HG02678 (cell line): ENCODE measurements around the gene SLC5A1.
"Not testable (repeated sequence)": the region's sequence is repeated elsewhere in the genome, so short reads cannot be mapped to it uniquely, and the experiment has no call there.

Experiments used
- ATAC-seq: cut with Tn5 transposase; IDR thresholded peaks from one replicate; pipeline ENCODE4 v1.9.1; 2021; ENCODE audit warnings: mild to moderate bottlenecking, moderate library complexity; ENCODE audit not compliant: unreplicated experiment

Gene SLC5A1

DNA sequence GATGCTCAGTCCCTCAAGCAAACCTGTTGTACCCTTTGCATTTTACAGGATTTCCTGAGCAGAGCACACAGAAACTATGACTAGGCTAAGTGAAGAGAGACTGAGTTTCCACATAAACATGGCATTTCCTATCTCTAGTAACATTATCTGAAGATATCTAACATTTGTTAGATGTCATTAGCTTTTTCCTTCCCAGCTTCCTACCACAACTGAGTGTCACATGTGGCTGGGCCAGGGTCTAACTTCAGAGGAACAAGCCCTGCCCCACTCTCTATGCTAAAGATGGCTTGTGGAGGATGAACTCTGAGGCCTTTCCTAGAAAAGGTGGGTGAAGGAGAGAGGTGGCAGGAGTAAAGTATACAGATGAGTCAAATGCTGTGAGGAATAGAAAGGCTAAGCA lies 99.5 kb downstream of the SLC5A1 start:
- no peak for ATAC-seq

DNA sequence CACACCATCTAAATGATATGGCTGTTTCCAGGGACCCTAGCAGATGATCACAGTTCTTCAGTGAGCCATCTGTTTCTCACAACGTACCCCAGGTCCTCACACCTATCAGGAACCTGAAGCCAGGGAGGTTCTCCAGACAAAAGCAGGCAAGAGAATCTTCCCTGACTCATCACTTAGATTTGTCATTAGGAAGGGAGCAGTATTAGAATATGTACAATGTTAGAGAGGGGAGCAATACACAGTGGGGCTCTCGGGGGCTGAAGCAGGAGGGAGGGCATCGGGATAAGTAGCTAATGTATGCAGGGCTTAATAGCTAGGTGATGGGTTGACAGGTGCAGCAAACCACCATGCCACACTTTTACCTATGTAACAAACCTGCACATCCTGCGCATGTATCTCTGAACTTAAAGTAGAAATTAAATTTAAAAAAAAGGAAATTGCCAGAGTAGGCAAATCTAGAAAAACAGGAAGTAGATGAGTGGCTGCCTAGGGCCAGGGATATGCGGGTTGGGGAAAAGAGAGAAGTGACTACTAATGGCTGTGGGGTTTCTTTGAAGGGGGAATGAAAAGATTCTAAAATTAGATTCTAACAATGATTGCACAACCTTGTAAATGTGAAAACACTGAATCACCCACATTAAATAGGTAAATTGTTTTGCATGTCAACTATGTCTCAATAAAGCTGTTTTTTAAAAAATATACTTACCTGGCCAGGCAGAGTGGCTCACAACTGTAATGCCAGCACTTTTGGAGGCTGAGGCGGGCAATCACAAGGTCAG lies 101.6 kb downstream of the SLC5A1 start:
- ATAC-seq, result no peak

DNA sequence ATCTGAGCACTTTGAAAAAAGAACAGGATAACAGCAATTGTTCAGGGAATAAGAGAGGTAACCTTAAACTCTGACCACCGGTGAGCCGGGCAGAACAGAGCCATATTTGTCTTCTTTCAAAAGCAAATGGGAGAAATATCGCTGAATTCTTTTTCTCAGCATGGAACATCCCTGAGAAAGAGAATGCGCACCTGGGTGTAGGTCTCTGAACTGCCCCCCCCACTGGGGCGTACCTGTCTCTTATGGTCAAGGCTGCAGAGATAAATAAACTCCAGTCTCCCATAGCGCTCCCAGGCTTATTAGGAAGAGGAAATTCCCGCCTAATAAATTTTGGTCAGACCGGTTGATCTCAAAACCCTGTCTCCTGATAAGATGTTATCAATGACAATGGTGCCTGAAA lies 104.1 kb downstream of the SLC5A1 start:
- not testable (repeated sequence) for ATAC-seq

DNA sequence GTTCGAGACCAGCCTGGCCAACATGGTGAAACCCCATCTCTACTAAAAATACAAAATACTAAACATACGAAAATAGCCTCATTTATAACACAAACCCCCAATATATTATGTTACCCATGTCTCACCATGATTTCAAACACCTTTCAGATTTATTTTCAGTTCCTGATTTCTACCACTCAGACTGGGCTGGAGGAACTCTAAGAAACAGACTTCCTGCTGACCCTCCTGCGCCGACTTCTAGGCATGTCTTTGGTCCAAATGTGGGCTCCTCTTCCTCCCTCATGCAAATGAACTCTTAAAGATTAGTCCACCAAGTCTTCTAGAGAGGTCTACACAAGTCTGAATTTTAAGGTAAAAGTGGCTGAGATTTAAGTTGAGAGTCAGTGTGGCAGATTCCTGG lies 105.3 kb downstream of the SLC5A1 start:
- ATAC-seq, result not testable (repeated sequence)

DNA sequence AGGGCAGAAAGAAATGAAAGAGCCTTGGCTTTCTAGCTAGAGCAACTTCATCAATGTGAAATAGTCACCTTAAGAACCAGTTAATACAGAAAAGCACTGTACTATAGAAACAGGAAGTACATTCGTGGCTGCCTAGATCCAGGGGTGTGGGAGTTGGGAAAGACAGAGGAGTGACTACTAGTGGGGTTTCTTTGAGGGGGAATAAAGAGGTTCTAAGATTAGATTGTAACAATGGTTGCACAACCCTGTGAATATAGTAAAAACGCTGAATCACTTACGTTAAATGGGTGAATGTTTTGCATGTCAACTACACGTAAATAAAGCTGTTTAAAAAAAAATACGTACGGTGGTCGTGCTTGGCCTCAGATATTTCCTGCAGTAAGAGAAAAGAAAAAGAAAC lies 107.6 kb downstream of the SLC5A1 start:
- not testable (repeated sequence) for ATAC-seq

DNA sequence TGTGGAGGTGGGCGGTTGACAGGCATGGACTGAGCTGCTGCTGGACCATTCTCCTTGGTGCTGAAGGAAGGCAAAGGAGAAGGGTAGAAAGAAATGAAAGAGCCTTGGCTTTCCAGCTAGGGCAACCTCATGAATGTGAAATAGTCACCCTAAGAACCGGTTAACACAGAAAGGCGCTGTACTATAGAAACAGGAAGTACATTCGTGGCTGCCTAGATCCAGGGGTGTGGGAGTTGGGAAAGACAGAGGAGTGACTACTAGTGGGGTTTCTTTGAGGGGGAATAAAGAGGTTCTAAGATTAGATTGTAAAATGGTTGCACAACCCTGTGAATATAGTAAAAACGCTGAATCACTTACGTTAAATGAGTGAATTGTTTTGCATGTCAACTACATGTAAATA lies 108.6 kb downstream of the SLC5A1 start:
- ATAC-seq, result not testable (repeated sequence)

DNA sequence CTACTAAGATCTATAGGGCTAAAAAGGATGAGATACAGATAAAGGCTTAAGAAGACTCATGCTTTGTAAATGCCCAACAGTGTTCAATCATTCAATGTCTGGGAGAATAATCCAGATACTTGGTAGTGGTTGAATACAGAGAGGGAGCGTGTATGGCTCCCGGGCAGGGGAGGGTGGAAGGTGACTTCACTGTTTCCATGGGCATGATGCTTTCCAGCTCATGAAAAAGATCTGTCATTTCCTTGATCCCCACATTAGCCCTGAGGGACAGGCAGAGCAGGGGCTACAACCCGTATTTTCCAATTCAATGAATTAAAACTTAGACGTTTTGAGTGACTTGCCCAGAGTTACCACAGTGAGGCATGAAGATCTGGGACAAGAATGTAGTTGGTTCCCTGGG lies 111.7 kb downstream of the SLC5A1 start:
- not testable (repeated sequence) for ATAC-seq

DNA sequence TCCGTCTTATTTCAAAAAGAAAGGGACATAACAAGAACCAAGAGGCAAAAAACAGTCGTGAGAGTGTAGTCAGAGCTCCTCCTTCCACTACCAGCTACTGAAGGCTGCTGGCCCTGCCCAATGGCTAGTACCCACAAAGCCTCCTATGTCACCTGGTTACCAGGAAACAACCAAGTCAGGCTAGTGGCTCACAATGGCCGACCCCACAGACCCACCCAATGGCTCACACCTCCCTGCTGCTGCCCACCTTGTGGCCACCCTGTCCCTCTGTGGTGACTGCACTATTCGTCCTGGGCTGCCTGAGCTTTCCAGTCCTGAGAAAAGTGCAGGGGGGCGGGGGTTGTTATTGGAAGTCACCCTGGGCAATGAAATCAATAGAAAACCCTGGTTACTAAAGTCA lies 114.6 kb downstream of the SLC5A1 start:
- ATAC-seq, result not testable (repeated sequence)

DNA sequence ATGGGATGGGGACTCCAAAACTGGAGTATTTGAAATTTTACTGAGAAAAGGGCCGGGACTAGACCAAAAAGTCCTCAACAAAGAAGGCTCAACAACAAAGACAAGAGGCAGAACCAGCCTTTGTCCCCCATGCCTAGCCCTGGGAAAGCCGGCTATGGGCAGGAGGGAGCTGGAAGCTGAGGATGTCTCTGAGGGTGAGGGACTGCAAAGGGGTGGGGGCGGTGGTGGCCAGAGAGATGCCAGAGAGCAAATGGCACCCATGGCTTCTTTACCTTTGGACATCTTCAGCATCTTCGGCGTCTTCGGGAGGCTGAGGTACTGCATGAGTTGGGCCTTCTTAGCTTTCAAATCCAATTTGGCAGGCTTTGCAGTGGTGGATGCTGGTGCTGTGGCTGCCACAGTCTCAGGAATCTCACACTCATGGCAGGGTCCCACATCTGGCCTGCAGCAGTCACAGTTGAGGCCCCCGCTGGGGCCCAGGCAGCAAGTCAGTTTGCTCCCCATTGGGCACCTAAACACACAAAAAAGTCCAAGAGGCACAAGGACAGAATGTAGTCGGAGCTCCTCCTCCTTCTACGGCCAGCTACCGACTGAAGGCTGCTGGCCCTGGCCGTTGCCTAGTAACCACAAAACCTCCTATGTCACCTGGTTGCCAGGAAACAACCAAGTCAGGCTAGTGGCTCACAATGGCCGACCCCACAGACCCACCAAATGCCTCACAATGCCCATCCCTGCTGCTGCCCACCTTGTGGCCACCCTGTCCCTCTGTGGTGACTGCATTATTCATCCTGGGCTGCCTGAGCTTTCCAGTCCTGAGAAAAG lies 115.9 kb downstream of the SLC5A1 start, which contains the start of gene C22orf42:
Gene C22orf42, minus strand, starts transcription at position 592 of the 822 bp plus-strand sequence. Its CDS starts 88 bp downstream, at position 504.
- ATAC-seq, result no peak

DNA sequence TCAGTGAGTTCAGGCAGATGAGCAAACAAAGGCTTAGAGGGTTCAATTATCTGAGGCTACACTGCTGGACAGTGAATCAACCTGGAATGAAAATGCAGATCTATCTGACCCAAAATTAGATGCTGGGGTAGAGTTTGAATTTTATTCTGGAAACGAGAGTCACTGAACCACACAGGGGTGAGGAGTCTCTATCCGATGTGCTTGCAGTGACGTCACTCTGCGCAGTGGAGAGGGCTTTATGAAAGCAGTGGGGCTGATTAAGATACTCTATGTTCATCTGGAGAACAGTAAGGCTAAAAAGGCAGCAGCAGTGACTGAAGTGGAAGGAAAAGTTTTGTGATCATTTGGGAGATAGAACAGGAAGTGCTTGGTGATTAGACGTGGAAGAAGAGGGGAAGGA lies 117.3 kb downstream of the SLC5A1 start:
- not testable (repeated sequence) for ATAC-seq
